Measurements from ENCODE around the gene LRRC70.
"Not testable (repeated sequence)": the region's sequence is repeated elsewhere in the genome, so short reads cannot be mapped to it uniquely, and the experiment has no call there.

The LRRC70 gene

DNA sequence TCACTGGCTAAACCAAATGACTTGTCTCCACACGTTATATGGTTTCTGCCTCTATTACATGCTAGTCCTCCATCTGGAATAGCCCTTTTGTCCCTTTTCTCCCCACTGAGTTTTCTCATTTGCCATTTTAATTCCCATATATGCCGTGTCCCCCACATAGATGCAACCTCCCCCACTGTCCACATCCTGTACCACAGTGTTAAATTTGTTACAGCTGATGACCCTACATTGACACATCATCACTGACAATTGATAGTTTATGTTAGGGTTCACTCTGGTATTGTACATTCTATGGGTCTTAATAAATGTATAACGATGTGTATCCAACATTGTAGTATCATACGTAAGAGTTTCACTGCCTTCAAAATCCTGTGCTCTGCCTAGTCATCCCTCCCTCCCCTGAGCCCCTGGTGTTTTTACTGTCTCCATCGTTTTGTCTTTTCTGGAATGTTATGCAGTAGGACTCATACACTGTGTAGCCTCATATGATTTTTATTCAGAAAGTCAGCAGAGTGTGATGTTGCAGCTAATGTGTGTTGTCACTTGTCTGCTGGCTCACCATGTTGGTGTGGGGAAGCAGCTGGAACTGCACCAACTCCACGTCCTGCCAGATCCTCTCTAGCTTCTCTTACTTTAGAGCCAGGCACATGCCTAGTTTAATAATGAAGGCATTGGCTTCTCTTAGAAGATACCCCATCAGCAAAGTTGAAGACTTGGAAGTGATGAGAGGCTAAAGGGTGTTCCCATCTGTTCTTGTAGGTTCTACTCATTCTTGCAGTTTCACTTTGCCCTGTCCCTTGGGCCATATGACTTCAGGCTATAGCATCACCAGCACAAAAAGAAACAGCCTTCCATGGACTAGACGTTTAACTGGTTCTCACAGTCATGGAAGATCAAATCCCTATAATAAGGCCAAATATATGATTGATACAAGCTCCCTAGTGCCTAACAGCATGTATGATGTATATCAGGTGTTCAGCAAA lies 30.2 kb downstream of the LRRC70 start:
- DNase-seq: no peak

DNA sequence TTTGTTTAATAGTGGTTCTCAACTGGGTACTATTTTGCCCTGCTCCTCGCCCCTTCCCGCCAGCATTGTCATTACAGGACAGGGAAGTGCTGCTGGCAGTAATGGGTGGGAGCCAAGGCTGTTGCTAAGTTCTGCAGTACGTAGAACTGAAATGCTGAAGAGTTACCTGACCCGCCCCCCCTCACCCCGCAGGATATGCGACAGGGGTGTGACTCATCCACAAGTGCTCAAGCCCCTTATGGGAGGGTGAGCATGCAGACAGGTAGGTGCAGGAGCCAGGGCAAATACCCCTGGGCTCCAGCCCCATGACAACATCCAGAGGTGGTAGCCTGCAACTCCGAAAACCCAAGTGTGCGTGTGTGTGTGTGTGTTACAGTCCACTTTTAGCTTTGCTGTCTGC lies 35.7 kb downstream of the LRRC70 start:
- no peak for DNase-seq

DNA sequence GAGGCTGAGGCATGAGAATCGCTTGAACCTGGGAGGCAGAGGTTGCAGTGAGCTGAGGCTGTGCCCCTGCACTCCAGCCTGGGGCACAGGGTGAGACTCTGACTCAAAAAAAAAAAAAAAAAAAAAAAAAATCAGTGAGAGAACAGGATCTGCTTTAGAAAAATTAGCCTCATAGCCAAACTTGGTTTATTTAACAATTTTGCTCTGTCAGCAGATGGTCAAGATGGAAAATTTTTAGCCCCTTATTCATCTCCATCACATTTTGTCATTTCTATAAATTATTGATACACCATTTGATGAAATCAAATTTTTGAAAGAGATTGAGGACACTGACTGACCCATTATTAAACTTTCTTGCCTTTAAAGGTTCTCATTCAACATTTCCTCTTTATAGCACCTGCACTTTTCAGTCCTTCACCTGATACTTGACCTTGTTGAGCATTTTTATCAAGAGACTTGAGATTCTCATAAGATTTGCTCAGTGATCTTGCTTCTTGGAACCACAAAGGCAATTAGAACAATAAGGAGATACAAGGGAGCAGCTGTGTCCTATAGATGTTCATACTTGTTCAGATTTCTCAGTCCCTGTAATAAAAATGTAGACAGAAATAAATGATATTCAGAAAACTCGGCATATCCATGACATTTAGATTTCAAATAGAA lies 38.1 kb downstream of the LRRC70 start:
- no peak for DNase-seq

DNA sequence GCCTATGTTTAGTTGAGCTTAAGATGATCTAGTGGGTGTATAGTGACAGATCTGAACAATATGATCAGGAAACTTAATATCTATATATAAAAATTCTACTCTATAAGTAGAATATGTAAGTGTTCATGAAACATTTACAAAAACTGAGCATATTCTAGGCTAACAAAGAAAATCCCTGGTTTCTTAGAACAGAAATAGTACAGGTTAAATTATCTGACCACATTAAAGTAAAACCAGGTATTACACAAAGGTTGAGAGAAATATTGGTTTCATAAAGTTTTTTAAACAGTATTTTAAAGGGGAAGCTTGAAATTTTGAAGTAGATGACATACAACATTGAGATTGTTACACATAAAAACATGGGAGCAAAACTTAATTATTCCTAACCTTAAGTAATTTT lies 39.3 kb downstream of the LRRC70 start:
- DNase-seq: no peak

DNA sequence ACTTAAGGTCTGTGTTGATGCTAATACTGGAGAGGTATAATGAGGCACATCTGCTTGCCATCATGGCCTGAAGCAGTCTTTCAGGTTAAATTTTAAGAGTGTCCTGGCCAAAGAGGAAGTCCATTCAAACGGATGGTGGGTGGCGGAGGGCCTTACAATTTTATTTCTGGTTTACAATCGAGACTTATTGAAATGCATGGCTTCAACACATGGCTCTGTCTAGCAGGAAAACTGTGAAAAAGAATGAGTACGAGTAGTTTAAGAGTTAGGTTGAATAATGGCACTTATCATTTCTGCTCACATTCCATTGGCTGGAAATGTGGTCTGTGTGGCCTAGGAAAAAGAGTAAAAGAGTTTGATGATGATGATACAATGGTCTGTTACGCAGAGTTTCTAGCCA lies 42.1 kb downstream of the LRRC70 start:
- no peak for DNase-seq

DNA sequence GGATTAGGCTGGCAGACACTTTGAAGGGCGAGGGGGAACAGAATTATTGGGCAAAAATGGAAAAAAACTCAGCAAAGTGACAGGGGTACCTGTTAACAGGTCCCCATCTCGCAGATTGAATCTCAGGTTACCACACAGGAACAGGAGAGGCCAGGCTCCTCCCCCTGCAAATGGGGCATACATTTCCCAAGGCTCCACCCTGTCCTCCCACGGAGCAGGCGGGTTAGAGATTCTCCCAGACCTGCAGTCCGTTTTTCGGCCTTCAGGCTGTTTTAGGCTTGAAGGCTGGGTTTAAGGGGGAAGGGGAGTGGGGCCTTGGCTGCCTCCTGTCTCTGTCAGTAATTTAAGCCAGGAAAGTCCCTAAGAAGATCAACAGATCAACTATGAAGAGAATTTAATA lies 42.7 kb downstream of the LRRC70 start:
- no peak for DNase-seq

DNA sequence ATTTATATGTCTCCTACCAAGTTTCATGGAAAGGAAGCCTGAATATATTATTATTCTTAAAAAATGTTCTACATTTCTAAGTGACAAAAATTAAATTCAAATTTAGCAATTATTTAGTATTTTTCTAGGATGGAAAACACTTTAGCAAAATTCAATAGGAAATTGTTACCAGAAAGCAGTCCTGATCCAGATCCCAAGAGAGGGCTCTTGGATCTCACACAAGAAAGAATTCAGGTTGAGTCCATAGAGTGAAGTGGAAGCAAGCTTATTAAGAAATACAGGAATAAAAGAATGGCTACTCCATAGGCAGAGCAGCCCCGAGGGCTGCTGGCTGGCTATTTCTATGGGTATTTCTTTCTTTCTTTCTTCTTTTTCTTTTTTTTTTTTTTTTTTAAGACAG lies 44.7 kb downstream of the LRRC70 start:
- DNase-seq: no peak

DNA sequence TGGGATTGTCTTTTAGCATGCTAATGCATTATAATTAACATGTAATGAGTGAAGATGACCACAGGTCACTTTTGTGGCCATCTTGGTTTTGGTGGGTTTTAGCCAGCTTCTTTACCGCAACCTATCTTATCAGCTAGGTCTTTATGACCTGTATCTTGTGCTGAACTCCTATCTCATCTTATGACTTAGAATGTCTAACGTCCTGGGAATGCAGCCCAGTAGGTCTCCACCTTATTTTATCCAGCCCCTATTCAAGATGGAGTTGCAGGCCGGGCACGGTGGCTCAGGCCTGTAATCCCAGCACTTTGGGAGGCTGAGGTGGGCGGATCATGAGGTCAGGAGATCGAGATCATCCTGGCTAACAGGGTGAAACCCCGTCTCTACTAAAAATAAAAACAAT lies 45.8 kb downstream of the LRRC70 start:
- DNase-seq: not testable (repeated sequence)

DNA sequence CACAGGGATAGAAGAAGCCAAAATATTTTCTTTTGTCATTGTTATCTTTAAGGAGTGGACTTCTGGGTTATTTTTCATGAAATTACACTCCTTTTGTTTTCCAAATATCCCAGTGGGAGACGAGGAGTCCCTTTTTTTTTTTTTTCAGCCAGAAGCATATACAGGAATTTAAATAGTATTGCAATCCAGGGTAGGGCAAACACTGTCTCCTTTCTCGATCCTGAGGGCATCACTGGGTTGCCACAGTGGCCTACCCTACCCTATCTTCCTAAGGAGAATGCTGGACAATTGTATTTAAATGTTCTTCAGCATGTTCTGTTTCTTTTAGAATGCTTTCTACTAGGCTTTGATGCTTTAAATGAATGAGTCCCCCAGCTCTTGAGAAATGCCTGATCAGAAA lies 47.9 kb downstream of the LRRC70 start:
- no peak for DNase-seq

DNA sequence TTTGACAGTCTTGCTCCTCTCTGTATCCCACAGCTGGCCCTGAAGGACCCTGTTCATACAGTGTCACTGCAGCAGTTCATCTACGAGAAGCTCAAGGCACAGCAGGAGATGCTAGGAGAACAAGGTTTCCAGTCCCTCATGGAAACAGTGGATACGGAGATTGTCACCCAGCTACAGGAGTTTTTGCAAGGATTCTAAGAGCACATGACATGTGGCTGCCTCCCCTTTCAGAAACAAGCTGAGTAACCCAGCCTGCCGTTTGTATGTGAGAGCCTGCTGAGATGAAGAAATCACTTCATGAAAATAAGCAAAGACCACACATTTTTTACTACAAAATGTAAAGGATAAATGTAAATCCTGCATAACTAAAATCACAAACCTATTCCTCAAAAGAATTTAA lies 48.5 kb downstream of the LRRC70 start:
- DNase-seq: no peak

DNA sequence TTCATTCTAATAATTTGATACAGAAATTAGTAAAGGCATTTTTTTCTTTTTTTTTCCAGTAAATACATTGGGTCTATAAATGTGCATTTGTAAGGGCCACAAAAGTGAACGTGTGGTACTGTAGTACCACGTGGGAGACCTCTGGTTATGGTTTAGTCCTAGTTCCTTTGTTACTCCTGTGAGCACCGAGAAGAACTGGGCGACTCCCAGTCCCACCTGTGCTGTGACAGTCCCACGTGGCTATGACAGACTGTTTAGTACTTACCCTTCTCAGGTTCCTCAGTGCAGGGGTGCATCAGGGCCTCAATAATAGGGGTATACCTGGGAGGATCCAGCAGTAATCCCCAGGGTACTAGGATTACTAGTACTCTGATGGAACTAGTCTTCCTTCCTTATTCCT lies 49.3 kb downstream of the LRRC70 start:
- no peak for DNase-seq

Data from NCI-H1092 treated with DMSO at 0.1 percent for 48 hours (cell line).